ENCODE results near the gene VSTM1.

GRCh38 chr19:54095136-54095858 lies 31.6 kb upstream of the VSTM1 start:
- TF ChIP-seq CTCF (IDR thresholded peaks at IDR 0.05; ENCODE audit: low read depth, low read length) (no peak), EZH2phosphoT487 (IDR thresholded peaks at IDR 0.05; ENCODE audit: low read depth) (no peak)
